Adrenal gland (tissue), 12 donors: ENCODE measurements around the gene IGSF9. TPM values are rescaled to one million over a fixed set of nuclear protein-coding genes. Genes with fewer than 3 reads are reported as not detected.

Source experiments
- DNase-seq, 7 donors: peaks; one replicate each; pipeline ENCODE4 v3.0.0-alpha.2; 2019 to 2020
- H3K27ac ChIP-seq, 5 donors: fragments of 200-600 bp; sonication (generic) in 4 of 5; 1 replicate in 3 of 5; 2 replicates in 2 of 5; pipeline versions ENCODE4 v1.5.1 to v1.8.0; 2016 to 2020; ENCODE audit warnings: mild to moderate bottlenecking in 1 of 5
- H3K27me3 ChIP-seq: fragments of 200-600 bp; 2 replicates; pipeline ENCODE4 v1.8.0; 2021
- H3K36me3 ChIP-seq, 2 donors: fragments of 200-600 bp; replicated peaks in 1 of 2; 1 replicate in 1 of 2; 2 replicates in 1 of 2; pipeline versions ENCODE4 v1.5.1 to v1.8.0; 2018 to 2022
- H3K4me1 ChIP-seq, 2 donors: fragments of 200-600 bp; replicated peaks in 1 of 2; 1 replicate in 1 of 2; 2 replicates in 1 of 2; pipeline versions ENCODE4 v1.5.1 to v1.8.0; 2018 to 2021
- H3K4me3 ChIP-seq, 4 donors: fragments of 200-600 bp; sonication (generic) in 3 of 4; one replicate each; pipeline ENCODE4 v1.5.1; 2016 to 2018
- H3K9me3 ChIP-seq, 3 donors: fragments of 200-600 bp; sonication (generic) in 1 of 3; replicated peaks in 1 of 3; 1 replicate in 2 of 3; 2 replicates in 1 of 3; pipeline versions ENCODE4 v1.5.1 to v1.8.0; 2016 to 2021
- CTCF ChIP-seq, 6 experiments: fragments of 450-650 bp in 4 of 6; fragments of 200-600 bp in 2 of 6; sonication (generic) in 1 of 6; IDR thresholded peaks; 1 replicate in 5 of 6; 2 replicates in 1 of 6; pipeline versions ENCODE4 v1.5.1 to v1.8.0; 2016 to 2021; ENCODE audit warnings: antibody characterized with exemption in 6 of 6, mild to moderate bottlenecking in 2 of 6, moderate library complexity in 1 of 6
- POLR2A ChIP-seq, 2 donors: fragments of 450-650 bp; IDR thresholded peaks; one replicate each; pipeline ENCODE4 v1.6.1; 2017; ENCODE audit warnings: antibody characterized with exemption in 2 of 2, mild to moderate bottlenecking in 2 of 2, moderate library complexity in 1 of 2
- WGBS, 4 donors: extraction: QIAGEN DNeasy Blood & Tissue Kit in 2 of 4; methylation state at CpG; one replicate each; pipeline versions ENCODE4 v1.1.5 to v1.1.7; 2013 to 2017; 5-methylcytosine and 5-hydroxymethylcytosine counted together
- intact Hi-C, 2 donors: fragments of 100-400 bp; cut with DNase I; formaldehyde crosslinking; loops; one replicate each; pipeline versions ENCODE4 v1.14.1 to v1.15.0; 2022 to 2023
- polyA plus RNA-seq, 3 donors: library from polyadenylated mRNA; stranded (reverse); fragments of 200-250 nt in 2 of 3; fragments of 350-450 nt in 1 of 3; fragmentation: Illumina TruSeq in 1 of 3; extraction: RNeasy Lipid Tissue Mini Kit (QIAGEN cat#74804) in 1 of 3; gene quantifications; one replicate each; pipeline ENCODE4 v1.2.3, GENCODE V29; 2013 to 2014
- total RNA-seq, 9 donors: library from RNA; depleted of rRNA in 4 of 9; stranded (reverse); fragments of >200 nt in 4 of 9; fragments of 120-200 nt in 1 of 9; fragmentation: NEBNext Ultra II Directional in 1 of 9; extraction: Animal tissue kit (Norgen Biotek cat#: 25700) in 1 of 9; gene quantifications; one replicate each; pipeline versions ENCODE4 v1.1.0 to v1.2.4, GENCODE V29; 2013 to 2023
- donor health status: healthy with polysubstance abuse.
- donor health status: Bipolar disorder and iron deficiency.
- donor health status: DM: yes; HTN: yes; CAD: no.
- donor health status: DM: no; HTN: no; CAD: no.
- donor health status: DM: no; HTN: no; CAD: no.
- donor health status: DM: yes; HTN: yes; CAD: no.

The IGSF9 gene
- total and polyA plus RNA-seq, 12 donors: 0.10 to 0.32 (median 0.19) TPM; not detected in 6

- TF ChIP-seq CTCF (IDR thresholded peaks at IDR 0.05): no peak
- no peak for TF ChIP-seq POLR2A (IDR thresholded peaks at IDR 0.05)
- WGBS, 4 donors: 68 to 79% (median 73%) methylated on average over 6 of the region's 6 CpGs
- Histone ChIP-seq H3K9me3 (no peaks in the 10 kb centered on the region), H3K36me3 (no peaks in the 10 kb centered on the region), H3K27ac (no peak overlapping the region), H3K27me3 (peaks cover 6% of the 10 kb centered on the region), H3K4me1 (no peaks in the 10 kb centered on the region), H3K4me3 (no peak overlapping the region)
- intact Hi-C loops: no loop called here
- DNase-seq: no peak
These were observed 34.7 kb upstream of the IGSF9 start for GRCh38 chr1:159980076-159980475.

GRCh38 chr1:159979257-159979656 lies 33.8 kb upstream of the IGSF9 start:
- no peak for DNase-seq
- WGBS, 4 donors: 52 to 63% (median 54%) methylated on average over 3 of the region's 3 CpGs
- Histone ChIP-seq H3K4me1 (no peaks in the 10 kb centered on the region), H3K27me3 (peaks cover 12% of the 10 kb centered on the region), H3K9me3 (no peaks in the 10 kb centered on the region), H3K27ac (no peak overlapping the region), H3K4me3 (no peak overlapping the region), H3K36me3 (no peaks in the 10 kb centered on the region)
- intact Hi-C loops: no loop called here
- no peak for TF ChIP-seq POLR2A (IDR thresholded peaks at IDR 0.05)
- TF ChIP-seq CTCF (IDR thresholded peaks at IDR 0.05): no peak

- no peaks in the 10 kb centered on the region for H3K9me3 ChIP-seq
- no peak for DNase-seq
- H3K27ac ChIP-seq: no peak overlapping the region
- no peak overlapping the region for H3K4me3 ChIP-seq
- no peaks in the 10 kb centered on the region for H3K4me1 ChIP-seq
- intact Hi-C loops: no loop called here
- peaks cover 16% of the 10 kb centered on the region for H3K27me3 ChIP-seq
- TF ChIP-seq POLR2A (IDR thresholded peaks at IDR 0.05): no peak
- TF ChIP-seq CTCF (IDR thresholded peaks at IDR 0.05): no peak
- 74 to 89% (median 79%) methylated on average over 2 of the region's 2 CpGs for WGBS, 4 donors
- no peaks in the 10 kb centered on the region for H3K36me3 ChIP-seq
These were observed 32.6 kb upstream of the IGSF9 start for GRCh38 chr1:159978107-159978398.

GRCh38 chr1:159977364-159978106 lies 32.1 kb upstream of the IGSF9 start:
- Histone ChIP-seq H3K4me1 (no peaks in the 10 kb centered on the region), H3K4me3 (no peak overlapping the region), H3K36me3 (no peaks in the 10 kb centered on the region), H3K27ac (no peak overlapping the region), H3K27me3 (peaks cover 16% of the 10 kb centered on the region), H3K9me3 (no peaks in the 10 kb centered on the region)
- WGBS, 4 donors: 85 to 95% (median 87%) methylated on average over 6 of the region's 6 CpGs
- DNase-seq: no peak
- intact Hi-C loops: no loop called here
- no peak for TF ChIP-seq POLR2A (IDR thresholded peaks at IDR 0.05)

GRCh38 chr1:159974350-159974965 lies 29.0 kb upstream of the IGSF9 start:
- H3K9me3 ChIP-seq: no peaks in the 10 kb centered on the region
- H3K4me3 ChIP-seq: no peak overlapping the region
- peaks cover 0 to 5% of the 10 kb centered on the region in 2 donors for H3K4me1 ChIP-seq
- H3K27me3 ChIP-seq: peaks cover 17% of the 10 kb centered on the region
- H3K36me3 ChIP-seq: no peaks in the 10 kb centered on the region
- 92 to 94% (median 93%) methylated on average over 7 of the region's 7 CpGs for WGBS, 4 donors
- H3K27ac ChIP-seq: no peak overlapping the region
- TF ChIP-seq CTCF (IDR thresholded peaks at IDR 0.05) (no peak), POLR2A (IDR thresholded peaks at IDR 0.05) (no peak)
- intact Hi-C loops: no loop called here
- no peak for DNase-seq
